Measurements from ENCODE around the gene LRMDA. TPM values are rescaled to one million over a fixed set of nuclear protein-coding genes. Genes with fewer than 3 reads are reported as not detected.

Gene LRMDA
- total RNA-seq, 2 experiments from 2014 or later = not detected

DNA sequence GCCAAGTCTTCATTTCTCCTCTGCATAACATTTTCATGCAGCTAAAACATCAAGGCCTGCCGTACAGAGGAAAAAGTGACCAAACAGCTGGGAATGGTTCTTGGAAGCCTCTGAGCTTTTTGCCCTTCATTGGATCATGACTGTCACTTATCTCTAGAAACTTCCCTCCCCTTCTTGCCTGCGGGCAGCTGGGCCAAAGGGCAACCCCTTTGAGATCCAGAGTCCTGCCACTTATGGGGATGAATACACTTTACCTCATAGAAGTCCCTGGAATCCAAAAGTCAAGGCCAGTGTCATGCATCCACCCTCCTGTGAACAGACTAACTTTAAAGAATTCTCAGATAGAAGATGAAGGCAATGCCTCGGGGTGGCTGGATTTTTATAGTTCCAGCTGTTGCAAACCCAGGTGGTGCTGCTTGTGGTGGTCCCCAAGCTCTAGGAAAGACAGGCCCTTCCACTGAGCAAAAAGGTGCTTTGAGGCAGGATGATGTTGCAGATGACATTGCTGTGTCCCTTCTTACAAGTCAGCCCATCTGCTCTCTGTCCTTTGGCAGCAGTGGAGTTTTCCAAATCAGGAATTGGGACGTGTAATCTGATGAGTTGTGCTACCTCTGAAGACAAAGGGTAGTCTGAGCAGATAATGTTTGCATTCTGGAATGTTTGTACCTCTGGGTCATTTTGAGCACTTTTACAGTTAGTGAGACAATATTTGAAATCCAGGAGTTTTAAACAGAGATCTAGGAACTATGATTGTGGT lies 64.2 kb downstream of the LRMDA start:
- no peak overlapping the region for H3K4me3 Mint-ChIP-seq
- no peaks in the 10 kb centered on the region for H3K9me3 Mint-ChIP-seq
- H3K4me1 Mint-ChIP-seq = no peaks in the 10 kb centered on the region
- H3K36me3 Mint-ChIP-seq = no peaks in the 10 kb centered on the region
- DNase-seq = no peak
- POLR2A ChIA-PET = no interaction called here
- no peak overlapping the region for H3K27ac Mint-ChIP-seq
- ATAC-seq (ENCODE audit: low read depth) = no peak
- peaks cover 6% of the 10 kb centered on the region for H3K27me3 Mint-ChIP-seq

GRCh38 chr10:75496191-75496567 lies 64.8 kb downstream of the LRMDA start:
- POLR2A ChIA-PET = no interaction called here
- no peaks in the 10 kb centered on the region for H3K9me3 Mint-ChIP-seq
- peaks cover 6% of the 10 kb centered on the region for H3K27me3 Mint-ChIP-seq
- no peak for DNase-seq
- H3K4me1 Mint-ChIP-seq = no peaks in the 10 kb centered on the region
- ATAC-seq (ENCODE audit: low read depth) = no peak
- no peak overlapping the region for H3K4me3 Mint-ChIP-seq
- H3K36me3 Mint-ChIP-seq = no peaks in the 10 kb centered on the region
- no peak overlapping the region for H3K27ac Mint-ChIP-seq

GRCh38 chr10:75497997-75498883 lies 66.8 kb downstream of the LRMDA start:
- H3K27ac Mint-ChIP-seq = no peak overlapping the region
- no peaks in the 10 kb centered on the region for H3K4me1 Mint-ChIP-seq
- ATAC-seq (ENCODE audit: low read depth) = no peak
- no peak overlapping the region for H3K4me3 Mint-ChIP-seq
- no peaks in the 10 kb centered on the region for H3K9me3 Mint-ChIP-seq
- H3K27me3 Mint-ChIP-seq = peaks cover 2% of the 10 kb centered on the region
- POLR2A ChIA-PET = no interaction called here
- no peak for DNase-seq
- H3K36me3 Mint-ChIP-seq = no peaks in the 10 kb centered on the region

DNA sequence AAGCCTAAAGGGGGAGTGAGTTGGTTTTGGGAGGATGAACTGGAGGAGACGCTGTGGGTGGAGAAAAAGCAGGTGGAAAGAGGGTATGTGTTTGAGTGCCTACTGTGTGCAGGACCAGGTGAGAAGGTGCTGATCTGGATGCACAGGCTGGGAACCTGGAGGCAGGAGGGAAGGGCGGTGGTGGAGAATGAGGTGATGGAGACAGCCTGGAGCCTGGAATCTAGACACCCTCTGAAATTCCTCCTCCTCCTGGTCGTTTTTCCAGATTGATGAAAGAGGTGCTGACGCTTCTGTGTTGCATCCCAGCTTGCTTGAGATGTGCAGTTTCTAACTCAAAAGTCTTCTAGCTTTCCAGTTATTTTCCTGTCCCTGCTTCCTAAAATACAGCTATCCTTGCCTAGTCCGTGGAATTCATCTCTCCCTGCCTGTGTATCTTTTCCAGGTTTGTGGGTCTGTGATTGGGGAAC lies 67.5 kb downstream of the LRMDA start:
- Mint-ChIP-seq H3K27ac (no peak overlapping the region), H3K9me3 (no peaks in the 10 kb centered on the region), H3K4me3 (no peak overlapping the region), H3K4me1 (no peaks in the 10 kb centered on the region), H3K27me3 (peaks cover 2% of the 10 kb centered on the region), H3K36me3 (no peaks in the 10 kb centered on the region)
- no peak for ATAC-seq (ENCODE audit: low read depth)
- no peak for DNase-seq
- POLR2A ChIA-PET = no interaction called here

DNA sequence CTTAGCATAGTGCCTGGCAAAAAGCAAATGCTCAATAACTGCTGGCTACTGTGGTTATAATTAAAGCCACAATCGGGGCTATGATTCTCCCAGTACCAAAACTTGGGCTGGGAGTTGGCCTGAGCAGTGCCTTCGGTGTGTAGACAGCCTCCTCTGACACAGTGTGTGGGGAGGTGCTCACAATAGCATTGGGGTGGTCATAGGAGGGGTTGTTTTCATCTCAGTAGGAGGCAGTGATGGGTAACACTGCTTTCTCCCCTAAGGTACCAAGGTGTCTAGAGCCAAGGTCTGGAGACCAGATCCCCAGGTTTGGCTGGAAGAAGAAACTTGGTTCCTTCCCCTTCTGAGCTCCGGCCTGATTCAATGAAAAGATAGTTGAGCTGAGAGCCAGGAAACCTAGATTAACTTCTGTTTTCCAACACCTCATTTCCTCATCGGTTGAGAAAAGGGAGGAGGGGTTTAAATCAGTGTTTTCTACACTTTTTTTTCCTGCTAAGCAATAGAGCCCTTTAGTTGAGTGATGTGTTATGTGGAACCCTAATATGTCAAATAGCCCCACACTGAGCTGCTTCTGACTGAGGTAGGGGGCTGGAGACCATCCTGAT lies 68.2 kb downstream of the LRMDA start:
- DNase-seq = no peak
- H3K4me3 Mint-ChIP-seq = no peak overlapping the region
- POLR2A ChIA-PET = no interaction called here
- no peak for ATAC-seq (ENCODE audit: low read depth)
- no peaks in the 10 kb centered on the region for H3K9me3 Mint-ChIP-seq
- H3K4me1 Mint-ChIP-seq = no peaks in the 10 kb centered on the region
- H3K27ac Mint-ChIP-seq = no peak overlapping the region
- no peaks in the 10 kb centered on the region for H3K36me3 Mint-ChIP-seq
- peaks cover 2% of the 10 kb centered on the region for H3K27me3 Mint-ChIP-seq

- ATAC-seq (ENCODE audit: low read depth) (no peak), DNase-seq (no peak)
- Mint-ChIP-seq H3K4me1 (no peaks in the 10 kb centered on the region), H3K4me3 (no peak overlapping the region), H3K36me3 (no peaks in the 10 kb centered on the region), H3K27ac (no peak overlapping the region), H3K9me3 (no peaks in the 10 kb centered on the region), H3K27me3 (peaks cover 3% of the 10 kb centered on the region)
- POLR2A ChIA-PET = no interaction called here
Measured at GRCh38 chr10:75502389-75502788, 71.0 kb downstream of the LRMDA start.

GRCh38 chr10:75502838-75503237 lies 71.4 kb downstream of the LRMDA start:
- no peak for ATAC-seq (ENCODE audit: low read depth)
- POLR2A ChIA-PET = no interaction called here
- H3K4me1 Mint-ChIP-seq = no peaks in the 10 kb centered on the region
- H3K9me3 Mint-ChIP-seq = no peaks in the 10 kb centered on the region
- DNase-seq = no peak
- no peak overlapping the region for H3K4me3 Mint-ChIP-seq
- no peak overlapping the region for H3K27ac Mint-ChIP-seq
- peaks cover 3% of the 10 kb centered on the region for H3K27me3 Mint-ChIP-seq
- H3K36me3 Mint-ChIP-seq = no peaks in the 10 kb centered on the region

DNA sequence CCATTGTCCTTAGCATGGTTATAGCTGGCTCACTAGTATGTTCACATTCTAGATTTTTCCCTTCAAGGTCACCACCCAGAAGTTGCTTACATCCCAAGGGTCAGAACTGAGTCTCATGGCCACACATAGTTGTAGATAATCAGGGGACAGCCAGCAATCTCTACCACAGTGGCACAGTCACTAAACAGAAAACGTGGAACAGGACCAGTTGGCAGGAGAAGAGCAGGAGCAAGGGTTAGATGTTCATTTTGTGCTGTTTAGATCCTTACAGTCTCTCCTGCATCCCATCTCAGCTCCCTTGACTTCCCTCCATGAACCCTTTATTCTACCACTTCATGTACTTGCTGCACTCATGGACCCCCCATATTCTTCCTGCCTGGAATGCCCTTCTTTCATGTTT lies 73.9 kb downstream of the LRMDA start:
- H3K9me3 Mint-ChIP-seq = no peaks in the 10 kb centered on the region
- peaks cover 3% of the 10 kb centered on the region for H3K27me3 Mint-ChIP-seq
- ATAC-seq (ENCODE audit: low read depth) (no peak), DNase-seq (no peak)
- H3K36me3 Mint-ChIP-seq = no peaks in the 10 kb centered on the region
- POLR2A ChIA-PET = no interaction called here
- H3K4me3 Mint-ChIP-seq = no peak overlapping the region
- no peak overlapping the region for H3K27ac Mint-ChIP-seq
- peaks cover 2% of the 10 kb centered on the region for H3K4me1 Mint-ChIP-seq

GRCh38 chr10:75505840-75506506 lies 74.5 kb downstream of the LRMDA start:
- Mint-ChIP-seq H3K36me3 (no peaks in the 10 kb centered on the region), H3K4me1 (peaks cover 2% of the 10 kb centered on the region), H3K27me3 (peaks cover 3% of the 10 kb centered on the region), H3K27ac (no peak overlapping the region), H3K9me3 (no peaks in the 10 kb centered on the region), H3K4me3 (no peak overlapping the region)
- POLR2A ChIA-PET = no interaction called here
- no peak for ATAC-seq (ENCODE audit: low read depth)
- DNase-seq = no peak

DNA sequence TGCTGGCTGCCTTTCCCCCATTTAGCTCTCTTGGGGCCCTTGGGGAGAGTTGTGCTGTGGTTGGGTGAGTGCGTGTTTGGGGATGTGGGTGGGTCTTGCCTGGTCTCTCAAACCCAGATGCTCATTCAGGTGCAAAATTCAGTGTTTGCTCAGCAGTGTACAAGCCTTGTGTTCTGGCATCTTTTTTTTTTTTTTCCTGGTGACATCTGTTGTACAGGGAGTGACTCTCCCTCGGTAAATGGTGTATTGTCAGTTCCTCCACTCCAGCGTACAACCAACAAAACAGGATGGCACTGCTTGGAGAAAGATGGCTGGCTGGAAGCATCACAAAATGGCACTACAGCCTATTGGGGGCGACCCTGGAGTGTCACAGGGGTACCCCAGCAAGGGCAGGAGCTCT lies 75.5 kb downstream of the LRMDA start:
- DNase-seq = no peak
- no peak for ATAC-seq (ENCODE audit: low read depth)
- Mint-ChIP-seq H3K4me3 (no peak overlapping the region), H3K4me1 (peaks cover 2% of the 10 kb centered on the region), H3K27ac (no peak overlapping the region), H3K9me3 (no peaks in the 10 kb centered on the region), H3K27me3 (peaks cover 5% of the 10 kb centered on the region), H3K36me3 (no peaks in the 10 kb centered on the region)
- POLR2A ChIA-PET = no interaction called here

DNA sequence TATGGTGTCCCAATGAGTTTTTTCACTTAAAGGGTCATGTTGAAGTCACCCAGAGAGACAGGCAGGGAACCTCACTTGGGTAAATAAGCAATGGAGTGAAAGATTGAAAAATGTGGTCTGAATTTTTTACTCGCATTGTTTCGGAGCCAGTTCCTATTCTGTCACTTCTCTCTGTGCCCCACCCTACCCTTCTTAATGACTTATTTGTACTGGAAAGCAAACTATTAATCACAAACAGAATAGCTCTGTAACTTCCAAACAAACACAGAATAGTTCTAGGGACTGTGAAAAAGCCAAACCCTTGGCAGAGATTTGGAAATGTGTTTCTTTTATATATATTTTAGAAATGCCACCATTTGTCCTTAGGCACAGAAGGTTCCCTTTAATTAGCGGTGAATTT lies 76.0 kb downstream of the LRMDA start:
- Mint-ChIP-seq H3K36me3 (no peaks in the 10 kb centered on the region), H3K27ac (no peak overlapping the region), H3K4me3 (no peak overlapping the region), H3K4me1 (peaks cover 2% of the 10 kb centered on the region), H3K27me3 (peaks cover 5% of the 10 kb centered on the region), H3K9me3 (no peaks in the 10 kb centered on the region)
- DNase-seq (no peak), ATAC-seq (ENCODE audit: low read depth) (no peak)
- POLR2A ChIA-PET = no interaction called here

- POLR2A ChIA-PET = no interaction called here
- Mint-ChIP-seq H3K9me3 (no peaks in the 10 kb centered on the region), H3K27ac (no peak overlapping the region), H3K4me3 (no peak overlapping the region), H3K27me3 (peaks cover 5% of the 10 kb centered on the region), H3K4me1 (peaks cover 2% of the 10 kb centered on the region), H3K36me3 (no peaks in the 10 kb centered on the region)
- ATAC-seq (ENCODE audit: low read depth) (no peak), DNase-seq (no peak)
Measured at GRCh38 chr10:75508239-75508813, 76.9 kb downstream of the LRMDA start.

DNA sequence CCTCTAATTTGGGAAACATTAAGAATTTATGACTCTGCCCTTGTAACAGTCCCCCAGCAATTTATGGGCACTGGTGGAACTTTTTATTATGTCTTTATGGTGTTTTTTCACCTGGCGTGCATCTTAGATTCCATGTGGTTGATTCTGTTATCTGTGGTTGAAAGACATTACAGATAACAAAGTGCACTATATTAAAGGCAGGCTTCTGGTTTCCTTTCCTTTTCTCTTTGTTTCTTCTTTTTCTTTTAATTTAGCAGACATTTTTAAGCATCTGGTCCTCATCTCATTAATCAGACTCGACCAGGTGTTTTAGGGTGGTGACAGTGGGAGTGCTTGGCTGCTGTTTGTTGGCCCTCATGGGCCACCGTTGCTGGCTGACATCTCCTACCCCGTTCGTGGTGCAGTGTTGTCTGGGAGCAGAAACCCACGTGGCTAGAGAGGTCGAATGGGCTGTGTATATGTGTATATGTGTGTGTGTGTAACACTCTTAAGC lies 77.4 kb downstream of the LRMDA start:
- no peak overlapping the region for H3K27ac Mint-ChIP-seq
- no peaks in the 10 kb centered on the region for H3K36me3 Mint-ChIP-seq
- no peak for ATAC-seq (ENCODE audit: low read depth)
- no peak for DNase-seq
- H3K9me3 Mint-ChIP-seq = no peaks in the 10 kb centered on the region
- peaks cover 2% of the 10 kb centered on the region for H3K4me1 Mint-ChIP-seq
- peaks cover 5% of the 10 kb centered on the region for H3K27me3 Mint-ChIP-seq
- no peak overlapping the region for H3K4me3 Mint-ChIP-seq
- POLR2A ChIA-PET = no interaction called here
